Measurements from ENCODE around the gene CLCN3. TPM values are rescaled to one million over a fixed set of nuclear protein-coding genes. Genes with fewer than 3 reads are reported as not detected.

The CLCN3 gene
- total and polyA plus RNA-seq, 2 of the 4 experiments (the other 2 are of a cell fraction) = 13.0 to 22.8 TPM

GRCh38 chr4:169744601-169745000 is 124.2 kb downstream of the CLCN3 start:
- Histone ChIP-seq H2BK20ac (ENCODE audit: low read depth, low read length) (no peak overlapping the region), H2AFZ (replicated peaks; ENCODE audit: low read length, poor library complexity) (no peak overlapping the region), H3K4ac (ENCODE audit: low read depth, low read length) (no peak overlapping the region), H4K20me1 (ENCODE audit: insufficient read depth, low read length) (no peaks in the 10 kb centered on the region; the same call in 1 of the 2 replicates), H3K36me3 (ENCODE audit: control insufficient read depth, insufficient read depth, low read length) (peaks cover 1% of the 10 kb centered on the region), H3K23ac (ENCODE audit: low read depth, low read length) (no peak overlapping the region), H2BK120ac (ENCODE audit: low read depth, low read length) (no peak overlapping the region), H3K9me3 (ENCODE audit: control insufficient read depth, insufficient read depth, low read length) (no peaks in the 10 kb centered on the region), H2AK5ac (ENCODE audit: low read depth, low read length) (no peak overlapping the region), H3K4me2 (ENCODE audit: low read depth, low read length) (no peak overlapping the region), H3K14ac (replicated peaks; ENCODE audit: low read depth, low read length) (no peak overlapping the region), H2BK15ac (ENCODE audit: low read depth, low read length) (no peak overlapping the region), H2BK5ac (ENCODE audit: low read depth, low read length, poor library complexity, severe bottlenecking) (no peak overlapping the region), H3K4me3 (ENCODE audit: insufficient read depth, low read depth, low read length) (no peak overlapping the region), H3K27me3 (ENCODE audit: control insufficient read depth, insufficient read depth, low read length) (no peaks in the 10 kb centered on the region), H3K9me1 (ENCODE audit: insufficient read depth, low read length) (no peaks in the 10 kb centered on the region; the same call in 1 of the 2 replicates), H3K79me1 (ENCODE audit: low read depth in 1 of 2, low read length in 2 of 2) (peaks cover 4 to 5% of the 10 kb centered on the region in 2 experiments; a peak in 1 of 4 replicates), H3K27ac (ENCODE audit: insufficient read depth, low read length) (no peak overlapping the region), H3K18ac (ENCODE audit: low read depth, low read length) (no peak overlapping the region), H4K5ac (ENCODE audit: low read depth, low read length) (no peak overlapping the region), H3K4me1 (ENCODE audit: control insufficient read depth, insufficient read depth, low read length) (peaks cover 5% of the 10 kb centered on the region), H3K9ac (ENCODE audit: low read depth, low read length) (no peak overlapping the region), H4K8ac (ENCODE audit: low read depth in 2 of 2, low read length in 2 of 2) (no peak overlapping the region), H2AK9ac (replicated peaks; ENCODE audit: low read depth, low read length, poor library complexity) (no peak overlapping the region), H3K56ac (ENCODE audit: extremely low read depth, insufficient read depth, low read length) (no peak overlapping the region), H4K91ac (ENCODE audit: insufficient read depth, low read depth, low read length) (no peak overlapping the region)
- POLR2A ChIA-PET (ENCODE audit: unreplicated experiment) = interaction anchor here (0.6 kb wide), 1 partner anchor 288 kb away, joined by 3 read pairs; no protein-coding TSS in a partner anchor
- DNase-seq = no peak
- TF ChIP-seq MXI1 (IDR thresholded peaks at IDR 0.05; ENCODE audit: borderline replicate concordance, low read depth, low read length) (no peak), ELK1 (IDR thresholded peaks at IDR 0.05; ENCODE audit: borderline replicate concordance, low read depth, low read length) (no peak), RAD21 (IDR thresholded peaks at IDR 0.05; ENCODE audit: low read length) (no peak), POLR2A (IDR thresholded peaks at IDR 0.05; ENCODE audit: low read depth, low read length) (no peak), BHLHE40 (IDR thresholded peaks at IDR 0.05; ENCODE audit: low read depth, low read length) (no peak), MAFK (IDR thresholded peaks at IDR 0.05; ENCODE audit: low read depth, low read length) (no peak), FOS (IDR thresholded peaks at IDR 0.05; ENCODE audit: low read depth, low read length) (no peak), RFX5 (IDR thresholded peaks at IDR 0.05; ENCODE audit: low read depth, low read length) (no peak), USF2 (IDR thresholded peaks at IDR 0.05; ENCODE audit: low read depth, low read length) (no peak), SMC3 (IDR thresholded peaks at IDR 0.05; ENCODE audit: low read depth, low read length) (no peak)
- no TSS peak for BruUV-seq (replicated peaks)
- dilution Hi-C loops (cut with HindIII; ENCODE audit: low sequenced_read_pairs, unreplicated experiment) = no loop called here
- no peak for ATAC-seq (ENCODE audit: low read depth)
- no CpG with 5 or more reads among the region's 1 CpG for WGBS, 2 experiments (ENCODE audit: extremely low coverage in 2 of 2, insufficient read length in 1 of 2)
- intact Hi-C loops (cut with micrococcal nuclease) = no loop called here
- in situ Hi-C loops (cut with MboI; ENCODE audit: low sequenced_read_pairs) = no loop called here
- CTCF ChIA-PET = no interaction called here
